HG03097 (cell line): Measurements from ENCODE around the gene DCTN3.
"Not testable (repeated sequence)": the region's sequence is repeated elsewhere in the genome, so short reads cannot be mapped to it uniquely, and the experiment has no call there.

ENCODE experiments used
- ATAC-seq: cut with Tn5 transposase; IDR thresholded peaks from one replicate; pipeline ENCODE4 v1.9.1; 2021; ENCODE audit not compliant: unreplicated experiment, low FRiP score

The DCTN3 gene

DNA sequence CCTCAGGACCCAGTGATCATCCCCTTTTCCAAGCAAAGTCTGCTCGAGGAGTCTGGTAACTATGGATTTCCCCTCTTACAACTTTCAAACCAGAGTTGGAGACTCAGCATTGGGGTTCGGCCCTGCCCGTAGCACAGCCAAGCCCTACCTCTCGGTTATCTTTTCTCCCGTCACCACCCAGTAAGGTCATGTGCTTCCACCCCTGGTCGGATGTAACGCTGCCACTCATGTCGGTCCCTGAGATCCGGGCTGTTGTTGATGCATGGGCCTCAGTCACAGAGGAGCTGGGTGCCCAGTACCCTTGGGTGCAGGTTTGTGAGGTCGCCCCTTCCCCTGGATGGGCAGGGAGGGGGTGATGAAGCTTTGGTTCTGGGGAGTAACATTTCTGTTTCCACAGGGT is 27.4 kb upstream of the DCTN3 start:
- ATAC-seq = no peak

GRCh38 chr9:34647084-34647403 is 26.7 kb upstream of the DCTN3 start:
- ATAC-seq = peak; percentile 2

- peak; percentile 82 for ATAC-seq
Measured at GRCh38 chr9:34646211-34647083, 26.2 kb upstream of the DCTN3 start, which contains the start of gene GALT. GALT (plus strand) TSS chr9:34646675; CDS start chr9:34646705, 30 bp downstream.

DNA sequence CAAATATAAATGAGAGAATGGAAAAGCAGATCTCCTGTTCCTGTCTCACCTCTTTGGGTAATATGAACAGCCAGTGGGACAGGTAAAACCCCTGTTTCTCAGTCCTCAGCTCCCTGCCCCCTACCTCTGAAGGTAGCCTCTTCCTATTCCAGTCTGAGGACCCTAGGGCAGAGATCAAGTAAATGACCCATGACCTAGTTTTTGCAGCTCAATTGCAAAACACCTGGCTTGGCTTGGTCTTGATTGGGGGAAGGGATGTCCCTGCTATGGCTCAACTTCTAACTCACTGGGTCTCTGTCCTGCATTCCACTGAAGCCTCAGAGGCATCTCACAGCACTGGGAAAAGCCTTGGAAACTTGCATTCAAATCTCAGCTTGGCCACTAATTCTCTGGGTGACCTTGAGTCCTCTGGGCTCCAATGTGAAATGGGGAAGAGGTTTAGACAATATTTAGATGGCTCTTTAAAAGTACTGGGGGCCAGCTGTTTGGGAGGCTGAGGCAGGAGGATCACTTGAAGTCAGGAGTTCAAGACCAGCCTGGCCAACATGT is 24.5 kb upstream of the DCTN3 start:
- no peak for ATAC-seq

GRCh38 chr9:34642679-34643078 is 22.4 kb upstream of the DCTN3 start:
- ATAC-seq = no peak

DNA sequence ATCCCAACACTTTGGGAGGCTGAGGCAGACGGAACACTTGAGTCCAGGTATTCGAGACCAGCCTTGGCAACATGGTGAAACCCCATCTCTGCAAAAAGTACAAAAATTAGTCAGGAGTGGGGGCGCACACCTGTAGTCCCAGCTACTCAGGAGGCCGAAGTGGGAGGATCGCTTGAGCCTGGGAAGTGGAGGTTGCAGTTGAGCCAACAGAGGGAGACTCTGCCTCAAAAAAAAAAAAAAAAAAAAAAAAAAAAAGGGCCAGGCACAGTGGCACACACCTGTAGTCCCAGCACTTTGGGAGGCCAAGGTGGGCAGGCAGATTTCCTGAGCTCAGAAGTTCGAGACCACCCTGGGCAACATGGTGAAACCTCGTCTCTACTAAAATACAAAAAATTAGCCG is 19.0 kb upstream of the DCTN3 start:
- ATAC-seq = not testable (repeated sequence)

DNA sequence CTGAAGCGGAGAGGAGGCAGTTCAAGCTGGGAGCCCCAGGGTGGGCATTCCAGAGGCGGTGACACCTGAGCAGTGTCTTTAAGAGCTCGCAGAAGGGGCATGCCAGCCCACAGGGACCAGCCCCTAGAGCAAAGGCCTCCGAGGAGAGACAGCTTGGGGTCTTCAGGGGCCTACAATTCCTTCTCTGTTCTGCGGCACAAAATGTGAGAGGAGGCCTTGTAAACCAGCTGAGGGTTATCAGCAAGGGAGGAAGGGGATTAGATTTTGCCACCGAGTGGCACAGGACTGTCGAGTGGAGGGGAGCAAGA is 17.8 kb upstream of the DCTN3 start:
- ATAC-seq = no peak

GRCh38 chr9:34637356-34638137 is 17.3 kb upstream of the DCTN3 start, which contains the start of gene SIGMAR1:
SIGMAR1 (minus strand) TSS chr9:34637787; CDS start chr9:34637697, 90 bp downstream.
- ATAC-seq = peak; percentile 85

- ATAC-seq = no peak
Measured at GRCh38 chr9:34636791-34637355, 16.6 kb upstream of the DCTN3 start.

DNA sequence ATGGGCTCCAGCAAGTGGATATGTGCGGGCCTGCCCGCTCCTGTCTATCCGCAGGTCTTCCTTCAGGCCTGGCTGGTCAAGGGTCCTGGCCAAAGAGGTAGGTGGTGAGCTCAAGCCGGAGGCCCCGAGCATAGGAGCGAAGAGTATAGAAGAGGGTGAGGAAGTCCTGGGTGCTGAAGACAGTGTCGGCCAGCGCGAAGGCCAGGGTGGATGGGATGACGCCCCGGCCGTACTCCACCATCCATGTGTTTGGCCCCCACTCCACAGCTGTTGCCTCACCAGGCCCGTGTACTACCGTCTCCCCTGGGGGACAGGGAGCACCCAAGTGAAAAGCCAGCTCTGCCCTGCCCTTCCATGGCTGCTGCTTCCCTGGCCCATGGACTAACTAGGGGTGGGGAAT is 15.3 kb upstream of the DCTN3 start:
- no peak for ATAC-seq

- no peak for ATAC-seq
Measured at GRCh38 chr9:34634551-34635248, 14.4 kb upstream of the DCTN3 start.

GRCh38 chr9:34633851-34634550 is 13.7 kb upstream of the DCTN3 start:
- no peak for ATAC-seq

- no peak for ATAC-seq
Measured at GRCh38 chr9:34633166-34633565, 12.9 kb upstream of the DCTN3 start.

GRCh38 chr9:34630402-34631154 is 10.3 kb upstream of the DCTN3 start:
- ATAC-seq = no peak

DNA sequence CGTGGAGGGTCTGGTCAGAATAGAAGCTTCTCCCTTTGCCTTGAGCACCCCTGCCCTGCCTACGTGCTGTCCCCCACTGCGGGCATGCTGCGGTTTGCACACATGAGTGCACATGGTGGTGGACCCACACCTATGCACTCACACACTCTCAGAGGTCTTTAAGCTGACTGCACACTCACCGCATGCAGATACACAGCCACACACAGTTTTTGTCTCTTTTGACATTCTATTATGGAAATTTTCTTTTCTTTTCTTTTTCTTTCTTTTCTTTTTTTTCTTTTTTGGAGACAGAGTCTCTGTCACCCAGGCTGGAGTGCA is 9.2 kb upstream of the DCTN3 start:
- no peak for ATAC-seq

GRCh38 chr9:34628656-34629490 is 8.6 kb upstream of the DCTN3 start, which contains the start of gene ARID3C:
ARID3C (minus strand) TSS chr9:34629066; CDS start chr9:34628014, 1,052 bp downstream.
- ATAC-seq = no peak

DNA sequence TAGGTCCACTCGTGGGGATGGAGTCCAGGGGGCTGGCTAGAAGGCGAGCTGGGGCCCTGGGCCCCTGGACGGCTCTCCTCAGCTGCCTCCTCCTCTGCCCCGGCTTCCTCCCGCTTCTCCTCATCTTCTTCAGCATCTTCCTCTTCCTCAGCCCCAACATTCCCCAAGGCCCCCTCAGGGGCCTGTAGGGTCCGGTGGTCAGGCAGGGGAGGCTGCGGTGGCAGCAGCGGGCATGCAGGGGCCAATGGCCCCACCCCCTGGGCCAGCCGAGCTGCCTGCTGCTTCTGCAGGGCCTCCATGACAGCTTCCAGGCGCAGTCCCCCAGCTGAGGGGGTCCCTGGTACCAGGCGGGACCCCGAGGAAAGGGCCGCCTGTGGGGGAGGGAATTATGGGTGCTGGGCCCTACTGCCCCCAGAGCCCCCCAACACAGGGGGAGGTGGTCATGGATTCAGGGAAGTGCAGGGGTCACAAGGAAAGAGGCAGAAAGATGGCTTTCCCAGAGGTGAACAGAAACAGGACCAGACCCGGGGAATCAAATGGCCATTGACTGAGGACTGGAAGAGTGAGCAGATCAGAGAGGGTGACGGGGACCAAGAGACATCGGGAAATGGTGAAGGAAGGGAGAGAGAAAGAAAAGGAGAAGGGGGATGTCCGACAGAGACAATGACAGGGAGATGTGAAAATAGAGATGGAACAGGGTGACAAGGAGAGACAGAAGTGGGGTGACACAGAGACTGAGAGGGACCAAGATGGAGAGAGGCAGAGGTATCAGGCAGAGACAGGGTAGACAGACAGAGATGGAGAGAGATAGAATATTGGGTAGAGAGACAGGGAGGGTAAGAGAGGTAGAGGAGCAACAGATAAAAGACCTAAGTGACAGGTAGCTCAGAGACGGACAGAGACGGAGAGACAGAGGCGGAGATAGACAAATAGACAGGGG is 7.7 kb upstream of the DCTN3 start:
- ATAC-seq = no peak

DNA sequence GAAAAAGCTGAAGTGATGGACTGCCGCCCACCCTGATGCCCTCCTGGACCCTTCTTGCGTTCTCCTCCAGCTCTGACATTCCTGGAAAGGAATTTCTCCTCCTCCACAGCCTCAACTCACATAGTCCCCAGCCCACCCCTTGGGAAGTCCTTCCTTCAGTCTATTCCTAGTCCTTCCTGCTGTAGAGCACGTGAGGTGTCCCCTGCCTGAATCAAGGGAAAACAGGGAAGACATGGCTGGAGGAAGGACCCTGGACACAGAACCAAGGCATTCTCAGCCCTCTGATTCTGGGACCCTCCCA is 4.8 kb upstream of the DCTN3 start:
- no peak for ATAC-seq
